ENCODE measurements around the gene PAPOLA.

Gene PAPOLA

GRCh38 chr14:96501740-96502620 is at the start of gene PAPOLA:
TSS of gene PAPOLA (plus strand) at chr14:96502382. CDS start at chr14:96502593, 211 bp downstream.
- TF ChIP-seq CTCF (conservative IDR thresholded peaks at IDR 0.05) (peak; percentile 30), ZFX (IDR thresholded peaks at IDR 0.05) (peak; percentile 64)
- peak within 1 kb of the TSS; percentile 96 for H3K27ac ChIP-seq

DNA sequence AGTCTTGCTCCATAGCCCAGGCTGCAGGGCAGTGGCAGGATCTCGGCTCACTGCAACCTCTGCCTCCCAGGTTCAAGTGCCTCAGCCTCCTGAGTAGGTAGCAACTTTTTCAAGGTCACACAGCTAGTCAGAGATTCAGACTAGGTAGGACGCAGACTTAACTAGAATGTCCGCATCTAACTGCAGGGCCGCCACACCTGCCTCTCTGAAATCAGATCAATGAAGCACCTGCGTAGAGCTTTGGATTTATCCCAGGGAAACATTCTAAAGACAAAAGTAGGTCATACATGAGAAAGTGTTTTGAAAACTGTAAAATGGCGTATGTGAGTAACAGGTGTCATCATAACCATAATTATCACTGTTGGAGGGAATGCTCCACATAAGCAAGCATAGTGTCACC is 49.5 kb upstream of the PAPOLA start:
- no peak overlapping the region for H3K27ac ChIP-seq
- TF ChIP-seq ZFX (IDR thresholded peaks at IDR 0.05) (no peak), CTCF (conservative IDR thresholded peaks at IDR 0.05) (no peak)

GRCh38 chr14:96455588-96455987 is 46.6 kb upstream of the PAPOLA start:
- no peak overlapping the region for H3K27ac ChIP-seq
- TF ChIP-seq ZFX (IDR thresholded peaks at IDR 0.05) (no peak), CTCF (conservative IDR thresholded peaks at IDR 0.05) (no peak)

DNA sequence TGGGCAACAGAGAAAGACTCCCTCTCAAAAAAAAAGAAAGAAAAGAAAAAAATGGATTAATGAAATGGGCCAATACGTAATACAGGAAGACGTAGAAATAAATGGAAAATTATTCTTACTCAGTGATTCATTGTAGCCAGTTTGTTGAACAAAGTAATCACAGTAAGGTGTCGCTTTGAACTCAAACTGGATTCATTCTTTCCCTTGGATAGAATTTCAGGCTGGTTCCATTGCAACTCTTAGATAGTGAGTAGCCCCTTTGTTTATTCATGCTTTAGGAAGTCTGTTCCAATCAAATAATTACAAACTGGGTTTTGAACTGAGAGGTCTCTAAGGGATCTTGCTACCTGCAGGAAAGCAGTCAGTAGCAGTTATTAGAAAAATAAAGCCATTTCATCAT is 42.3 kb upstream of the PAPOLA start:
- no peak for TF ChIP-seq CTCF (conservative IDR thresholded peaks at IDR 0.05)
- no peak for TF ChIP-seq ZFX (IDR thresholded peaks at IDR 0.05)

DNA sequence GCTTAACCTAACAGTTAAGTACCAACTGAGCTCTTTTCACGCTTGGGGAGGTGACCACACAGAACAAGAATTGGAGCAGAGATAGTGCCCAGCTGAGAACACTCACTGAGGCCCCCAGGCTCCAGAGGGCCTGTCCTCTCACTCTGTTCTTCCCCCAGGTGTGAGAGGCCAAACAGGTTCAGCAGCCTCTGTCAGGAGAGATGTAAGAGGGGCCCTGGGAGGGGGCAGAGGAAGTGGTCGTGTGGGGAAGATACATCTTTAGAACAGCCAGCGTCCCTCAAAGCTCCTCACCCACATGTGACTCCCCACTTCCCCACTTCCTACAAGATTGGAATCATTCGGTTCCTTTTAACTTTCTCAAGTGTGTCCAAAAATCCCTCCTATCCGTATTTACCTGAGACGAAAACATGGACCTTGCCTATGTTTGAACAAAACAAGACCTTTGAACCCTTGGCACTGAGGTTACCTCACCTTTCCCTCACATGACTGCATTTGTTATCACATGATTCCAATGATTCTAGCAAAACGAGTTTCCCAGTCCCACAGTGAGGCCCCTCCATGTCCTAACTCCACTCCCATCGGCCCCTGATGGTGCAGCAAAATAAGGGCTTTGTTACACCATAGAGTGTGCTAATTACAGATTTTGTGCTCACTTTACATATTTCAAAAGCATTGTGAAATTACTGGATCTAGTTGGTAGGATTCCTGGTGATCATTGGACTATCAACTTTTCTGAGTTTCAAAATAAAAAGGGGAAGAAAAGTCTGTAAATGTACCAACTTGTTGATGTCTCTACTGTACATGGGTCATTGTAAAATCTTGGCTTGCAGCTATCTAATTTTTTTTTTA is 40.0 kb upstream of the PAPOLA start:
- H3K27ac ChIP-seq: no peak overlapping the region
- no peak for TF ChIP-seq CTCF (conservative IDR thresholded peaks at IDR 0.05)
- no peak for TF ChIP-seq ZFX (IDR thresholded peaks at IDR 0.05)

More for the DNA sequence above, 42.3 kb upstream of the PAPOLA start:
- no peak overlapping the region for H3K27ac ChIP-seq

DNA sequence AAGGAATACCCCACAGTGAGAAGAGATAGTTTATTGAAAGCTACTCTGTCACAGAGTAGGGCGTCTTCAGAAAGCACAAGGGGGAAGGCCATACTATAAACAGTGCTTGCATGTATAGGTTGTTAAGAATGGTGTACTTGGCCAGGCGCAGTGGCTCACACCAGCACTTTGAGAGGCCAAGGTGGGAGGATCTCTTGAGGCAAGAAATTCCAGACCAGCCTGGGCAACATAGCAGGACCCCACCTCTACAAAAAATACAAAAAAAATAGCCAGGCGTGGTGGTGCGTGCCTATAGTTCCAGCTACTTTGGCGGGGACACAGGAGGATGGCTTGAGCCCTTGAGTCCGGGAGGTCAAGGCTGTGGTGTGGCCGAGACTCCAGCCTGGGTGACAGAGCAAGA is 38.0 kb upstream of the PAPOLA start:
- no peak overlapping the region for H3K27ac ChIP-seq
- TF ChIP-seq CTCF (conservative IDR thresholded peaks at IDR 0.05): no peak
- TF ChIP-seq ZFX (IDR thresholded peaks at IDR 0.05): no peak

DNA sequence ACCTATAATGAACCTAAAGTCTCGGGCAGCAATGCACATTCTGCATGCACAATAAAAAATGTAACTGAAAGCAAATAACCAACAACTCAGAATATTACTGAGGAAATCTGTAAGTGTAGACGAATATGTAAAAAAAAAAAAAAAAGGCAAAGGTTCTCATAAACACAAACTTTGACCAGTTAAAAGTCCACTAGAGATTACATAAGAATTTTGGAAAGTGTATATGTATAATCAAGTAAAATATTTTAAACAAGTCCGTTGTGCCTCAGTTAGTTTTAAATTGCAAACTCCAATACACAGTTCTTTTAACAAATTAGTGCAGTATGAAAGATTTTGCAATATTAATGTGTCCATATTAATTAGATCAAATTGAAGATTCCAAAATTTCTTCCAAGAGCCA is 35.3 kb upstream of the PAPOLA start:
- TF ChIP-seq CTCF (conservative IDR thresholded peaks at IDR 0.05) (no peak), ZFX (IDR thresholded peaks at IDR 0.05) (no peak)
- no peak overlapping the region for H3K27ac ChIP-seq

All from C4-2B (cell line).